OCI-LY7 (cell line): Measurements from ENCODE around the gene ZNF335.

ENCODE experiments used
- EZH2phosphoT487 ChIP-seq: fragments of 200-600 bp; sonication (generic); IDR thresholded peaks from 2 replicates; pipeline ENCODE4 v1.6.1; 2018; ENCODE audit warnings: low read depth, borderline replicate concordance, mild to moderate bottlenecking, mixed run types, antibody characterized with exemption, low read length, moderate library complexity, mixed read lengths
- TF ChIP-seq, protein P1 (sequence below): fragments of 200-600 bp; sonication (generic); conservative IDR thresholded peaks from 2 replicates; pipeline ENCODE4 v1.5.1; 2014; ENCODE audit warnings: mild to moderate bottlenecking, antibody characterized with exemption, low read length, moderate library complexity, mixed read lengths

DNA sequence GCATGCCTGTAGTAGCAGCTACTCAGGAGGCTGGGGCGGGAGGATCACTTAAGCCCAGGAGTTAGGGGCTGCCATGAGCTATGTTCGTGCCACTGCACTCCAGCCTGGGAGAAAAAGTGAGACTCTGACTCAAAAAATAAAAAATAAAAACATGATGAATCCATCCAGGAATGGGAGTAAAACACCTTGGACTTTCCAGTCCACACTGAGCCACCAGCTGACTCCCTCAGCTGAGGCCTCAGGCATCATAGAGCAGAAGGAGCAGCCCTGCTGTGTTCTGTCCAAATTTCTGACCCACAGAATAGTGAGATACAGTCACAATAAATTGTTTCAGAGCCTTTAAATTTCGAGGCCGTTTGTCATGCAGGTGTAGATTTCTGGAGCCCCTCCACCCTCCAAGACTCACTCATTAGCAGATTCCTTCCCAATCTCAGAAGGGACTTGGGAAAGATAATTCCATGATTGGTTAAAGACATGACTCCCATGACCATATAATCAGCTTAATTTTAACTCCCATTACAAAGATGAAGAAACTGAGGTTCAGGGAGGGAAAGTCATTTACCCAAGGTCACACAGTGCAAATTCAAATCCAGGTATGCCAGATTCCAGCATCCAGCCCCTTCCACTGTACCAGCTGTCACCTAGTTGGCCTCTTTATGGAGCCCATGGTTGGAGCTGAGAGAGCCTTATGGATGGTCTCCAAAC, 27.7 kb upstream of the ZNF335 start:
- TF ChIP-seq, protein P1, sequence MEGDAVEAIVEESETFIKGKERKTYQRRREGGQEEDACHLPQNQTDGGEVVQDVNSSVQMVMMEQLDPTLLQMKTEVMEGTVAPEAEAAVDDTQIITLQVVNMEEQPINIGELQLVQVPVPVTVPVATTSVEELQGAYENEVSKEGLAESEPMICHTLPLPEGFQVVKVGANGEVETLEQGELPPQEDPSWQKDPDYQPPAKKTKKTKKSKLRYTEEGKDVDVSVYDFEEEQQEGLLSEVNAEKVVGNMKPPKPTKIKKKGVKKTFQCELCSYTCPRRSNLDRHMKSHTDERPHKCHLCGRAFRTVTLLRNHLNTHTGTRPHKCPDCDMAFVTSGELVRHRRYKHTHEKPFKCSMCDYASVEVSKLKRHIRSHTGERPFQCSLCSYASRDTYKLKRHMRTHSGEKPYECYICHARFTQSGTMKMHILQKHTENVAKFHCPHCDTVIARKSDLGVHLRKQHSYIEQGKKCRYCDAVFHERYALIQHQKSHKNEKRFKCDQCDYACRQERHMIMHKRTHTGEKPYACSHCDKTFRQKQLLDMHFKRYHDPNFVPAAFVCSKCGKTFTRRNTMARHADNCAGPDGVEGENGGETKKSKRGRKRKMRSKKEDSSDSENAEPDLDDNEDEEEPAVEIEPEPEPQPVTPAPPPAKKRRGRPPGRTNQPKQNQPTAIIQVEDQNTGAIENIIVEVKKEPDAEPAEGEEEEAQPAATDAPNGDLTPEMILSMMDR = no peak
- no peak for TF ChIP-seq EZH2phosphoT487
